Measurements from ENCODE around the gene CNPY1. TPM values are rescaled to one million over a fixed set of nuclear protein-coding genes. Genes with fewer than 3 reads are reported as not detected.
A peak's percentile ranks its signal among the peaks of the same experiment; 100 is the strongest.
"Not testable (repeated sequence)": the region's sequence is repeated elsewhere in the genome, so short reads cannot be mapped to it uniquely, and the experiment has no call there.

The CNPY1 gene
- total and polyA plus RNA-seq, 4 donors: not detected

DNA sequence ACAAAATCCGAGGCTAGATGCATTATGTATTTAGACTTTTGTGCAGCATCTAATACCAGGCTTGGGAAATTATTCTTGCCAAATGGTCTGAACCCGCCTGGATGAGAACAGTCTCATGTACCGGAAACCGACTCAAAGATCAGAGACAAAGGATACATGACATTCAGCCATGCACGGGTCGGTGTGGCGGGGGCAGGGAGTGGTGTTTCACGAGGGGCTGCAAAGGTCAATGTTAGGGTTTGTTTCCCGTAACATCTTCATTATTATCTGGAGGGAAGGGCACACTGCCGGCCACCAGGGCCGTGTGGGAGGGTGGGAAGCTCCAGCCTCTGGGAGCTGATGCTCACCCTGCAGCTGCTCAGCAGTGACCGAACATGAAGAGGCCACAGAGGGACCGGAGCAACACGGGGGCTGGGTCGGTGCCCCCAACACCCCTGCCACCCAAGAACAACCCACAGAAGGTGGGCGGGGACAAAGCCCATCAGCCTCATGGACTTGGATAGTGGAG lies 23.1 kb downstream of the CNPY1 start:
- Histone ChIP-seq H3K36me3 (ENCODE audit: control insufficient read depth in 1 of 2, insufficient read depth in 2 of 2, low read length in 1 of 2) (no peaks in the 10 kb centered on the region), H3K27me3 (ENCODE audit: control insufficient read depth in 1 of 2, insufficient read depth in 2 of 2, low read length in 1 of 2) (no peaks in the 10 kb centered on the region), H3K4me1 (ENCODE audit: control insufficient read depth in 1 of 2, insufficient read depth in 2 of 2, low read length in 2 of 2) (no peaks in the 10 kb centered on the region), H3K4me3 (ENCODE audit: low read length in 2 of 2) (no peak overlapping the region), H3K27ac (ENCODE audit: low read depth in 1 of 2, low read length in 2 of 2) (no peak overlapping the region), H3K9me3 (ENCODE audit: control insufficient read depth, low read length) (no peaks in the 10 kb centered on the region)
- intact Hi-C loops (cut with DNase I): no loop called here
- 70 to 73% methylated on average over 16 of the region's 16 CpGs for WGBS, 2 donors
- no peak for ATAC-seq (ENCODE audit: low FRiP score)
- DNase-seq: no peak

DNA sequence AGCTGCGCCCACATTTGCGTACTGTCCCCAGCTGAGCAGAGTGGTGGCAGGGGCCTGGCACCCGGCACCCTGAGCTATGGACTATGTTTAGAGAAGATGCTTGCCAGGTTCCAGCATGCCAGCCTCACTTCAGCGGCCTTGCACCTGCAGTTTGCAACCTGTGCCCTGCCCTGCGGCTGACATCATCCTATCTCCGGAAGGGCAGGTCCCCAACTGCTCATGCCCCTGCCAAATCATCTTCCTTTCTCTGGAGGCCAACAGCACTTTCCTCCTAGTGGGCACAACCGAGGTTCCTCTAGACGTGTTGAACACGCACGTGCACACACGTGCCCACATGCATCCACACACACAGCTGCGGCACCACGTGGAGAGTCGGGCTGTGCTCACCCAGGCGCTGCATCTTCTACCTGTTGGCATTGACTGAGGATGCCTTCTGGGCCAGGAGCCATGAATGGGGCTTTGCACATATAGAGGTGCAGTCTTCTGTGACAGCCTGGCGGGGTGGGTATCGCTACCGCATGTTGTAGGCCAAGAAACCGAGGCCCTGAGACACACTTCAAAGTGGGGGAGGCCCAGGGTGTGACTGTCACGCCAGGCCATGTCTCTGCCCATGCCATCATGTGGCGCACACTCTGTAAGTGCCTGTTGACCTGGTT lies 24.5 kb downstream of the CNPY1 start:
- H3K4me1 ChIP-seq (ENCODE audit: control insufficient read depth in 1 of 2, insufficient read depth in 2 of 2, low read length in 2 of 2): no peaks in the 10 kb centered on the region
- no peak overlapping the region for H3K27ac ChIP-seq (ENCODE audit: low read depth in 1 of 2, low read length in 2 of 2)
- no peaks in the 10 kb centered on the region for H3K9me3 ChIP-seq (ENCODE audit: control insufficient read depth, low read length)
- WGBS, 2 donors: 89 to 91% methylated on average over 21 of the region's 21 CpGs
- no peaks in the 10 kb centered on the region for H3K27me3 ChIP-seq (ENCODE audit: control insufficient read depth in 1 of 2, insufficient read depth in 2 of 2, low read length in 1 of 2)
- DNase-seq (no peak), ATAC-seq (ENCODE audit: low FRiP score) (no peak)
- intact Hi-C loops (cut with DNase I): no loop called here
- no peak overlapping the region for H3K4me3 ChIP-seq (ENCODE audit: low read length in 2 of 2)
- no peaks in the 10 kb centered on the region for H3K36me3 ChIP-seq (ENCODE audit: control insufficient read depth in 1 of 2, insufficient read depth in 2 of 2, low read length in 1 of 2)

DNA sequence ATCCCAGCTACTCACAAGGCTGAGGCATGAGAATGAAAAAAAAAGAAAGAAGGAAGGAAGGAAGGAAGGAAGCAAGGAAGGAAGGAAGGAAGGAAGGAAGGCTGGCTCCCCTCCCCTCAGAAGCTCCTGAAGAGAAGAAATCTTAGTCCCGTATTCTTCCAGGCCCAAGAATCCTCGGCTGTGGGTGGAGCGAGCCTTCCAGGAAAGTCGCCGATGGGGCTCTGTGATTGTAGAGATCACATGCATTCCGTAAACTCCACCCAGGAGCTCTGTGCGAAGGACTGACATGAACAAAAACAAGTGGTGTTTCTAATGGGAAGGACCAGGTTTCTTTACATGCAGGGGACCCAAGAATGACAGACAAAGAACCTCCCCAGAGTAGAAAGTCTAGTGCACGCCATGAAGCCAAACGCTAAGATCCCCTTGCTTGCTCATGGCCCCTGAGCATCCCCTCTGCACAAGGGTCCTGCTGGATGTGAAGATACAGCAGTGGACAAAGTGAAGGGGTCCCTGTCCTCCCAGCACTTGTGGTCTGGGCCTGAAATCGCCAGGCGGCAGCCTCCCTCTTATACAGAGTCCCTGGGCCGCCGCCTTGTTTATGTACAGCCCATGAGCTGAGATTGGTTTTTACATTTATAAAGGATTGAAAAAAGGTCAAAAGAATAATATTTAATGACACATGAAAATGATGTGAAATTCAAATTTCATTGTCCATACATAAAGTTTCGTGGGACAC lies 25.2 kb downstream of the CNPY1 start:
- Histone ChIP-seq H3K27ac (ENCODE audit: low read depth in 1 of 2, low read length in 2 of 2) (no peak overlapping the region), H3K4me1 (ENCODE audit: control insufficient read depth in 1 of 2, insufficient read depth in 2 of 2, low read length in 2 of 2) (no peaks in the 10 kb centered on the region), H3K27me3 (ENCODE audit: control insufficient read depth in 1 of 2, insufficient read depth in 2 of 2, low read length in 1 of 2) (peaks cover 0 to 2% of the 10 kb centered on the region in 2 donors), H3K36me3 (ENCODE audit: control insufficient read depth in 1 of 2, insufficient read depth in 2 of 2, low read length in 1 of 2) (no peaks in the 10 kb centered on the region), H3K9me3 (ENCODE audit: control insufficient read depth, low read length) (no peaks in the 10 kb centered on the region), H3K4me3 (ENCODE audit: low read length in 2 of 2) (no peak overlapping the region)
- ATAC-seq (ENCODE audit: low FRiP score) (no peak), DNase-seq (no peak)
- 69 to 72% methylated on average over 14 of the region's 14 CpGs for WGBS, 2 donors
- intact Hi-C loops (cut with DNase I): no loop called here

DNA sequence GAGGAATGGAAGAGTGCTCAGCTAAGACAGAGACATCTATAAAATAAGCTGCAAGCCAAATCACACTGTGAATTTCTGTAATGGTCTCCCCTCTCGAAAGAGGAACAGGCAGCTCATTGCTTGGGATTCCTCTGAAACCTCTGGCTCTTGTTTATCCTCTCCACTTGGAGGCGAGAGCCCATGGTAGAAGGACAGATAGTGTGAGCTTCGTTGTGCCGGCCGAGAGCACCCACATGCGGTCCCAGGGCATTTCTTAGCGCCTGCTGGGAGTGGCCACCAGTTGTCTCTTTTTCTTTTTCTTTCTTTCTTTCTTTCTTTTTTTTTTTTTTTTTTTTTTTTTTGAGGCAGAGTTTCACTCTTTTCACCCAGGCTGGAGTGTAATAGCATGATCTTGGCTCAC lies 26.2 kb downstream of the CNPY1 start:
- no peaks in the 10 kb centered on the region for H3K9me3 ChIP-seq (ENCODE audit: control insufficient read depth, low read length)
- no peak for DNase-seq
- H3K4me3 ChIP-seq (ENCODE audit: low read length in 2 of 2): no peak overlapping the region
- H3K27me3 ChIP-seq (ENCODE audit: control insufficient read depth in 1 of 2, insufficient read depth in 2 of 2, low read length in 1 of 2): peaks cover 0 to 2% of the 10 kb centered on the region in 2 donors
- 61 to 71% methylated on average over 7 of the region's 7 CpGs for WGBS, 2 donors
- no peaks in the 10 kb centered on the region for H3K36me3 ChIP-seq (ENCODE audit: control insufficient read depth in 1 of 2, insufficient read depth in 2 of 2, low read length in 1 of 2)
- intact Hi-C loops (cut with DNase I): no loop called here
- ATAC-seq (ENCODE audit: low FRiP score): no peak
- no peaks in the 10 kb centered on the region for H3K4me1 ChIP-seq (ENCODE audit: control insufficient read depth in 1 of 2, insufficient read depth in 2 of 2, low read length in 2 of 2)
- H3K27ac ChIP-seq (ENCODE audit: low read depth in 1 of 2, low read length in 2 of 2): no peak overlapping the region

DNA sequence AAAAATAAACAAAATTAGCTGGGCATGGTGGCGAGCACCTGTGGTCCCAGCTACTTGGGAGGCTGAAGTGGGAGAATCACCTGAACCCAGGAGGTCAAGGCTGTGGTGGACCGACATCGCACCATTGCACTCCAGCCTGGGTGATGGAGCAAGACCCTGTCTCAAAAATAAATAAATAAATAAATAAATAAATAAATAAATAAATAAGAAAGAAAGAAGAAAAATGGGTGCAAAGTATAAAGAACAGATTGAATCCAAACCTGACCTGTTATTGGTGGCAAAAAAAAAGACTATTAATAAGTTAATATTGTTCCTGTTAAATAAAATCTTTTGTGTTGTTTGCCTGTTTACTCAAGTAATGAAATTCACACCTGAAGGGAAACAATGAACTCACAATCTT lies 27.0 kb downstream of the CNPY1 start:
- intact Hi-C loops (cut with DNase I); DNase-seq; H3K36me3 ChIP-seq (ENCODE audit: control insufficient read depth in 1 of 2, insufficient read depth in 2 of 2, low read length in 1 of 2); H3K27ac ChIP-seq (ENCODE audit: low read depth in 1 of 2, low read length in 2 of 2); H3K4me1 ChIP-seq (ENCODE audit: control insufficient read depth in 1 of 2, insufficient read depth in 2 of 2, low read length in 2 of 2); H3K4me3 ChIP-seq (ENCODE audit: low read length in 2 of 2); ATAC-seq (ENCODE audit: low FRiP score); H3K27me3 ChIP-seq (ENCODE audit: control insufficient read depth in 1 of 2, insufficient read depth in 2 of 2, low read length in 1 of 2); H3K9me3 ChIP-seq (ENCODE audit: control insufficient read depth, low read length): not testable (repeated sequence)
- WGBS, 2 donors: 89 to 91% methylated on average over 3 of the region's 3 CpGs

DNA sequence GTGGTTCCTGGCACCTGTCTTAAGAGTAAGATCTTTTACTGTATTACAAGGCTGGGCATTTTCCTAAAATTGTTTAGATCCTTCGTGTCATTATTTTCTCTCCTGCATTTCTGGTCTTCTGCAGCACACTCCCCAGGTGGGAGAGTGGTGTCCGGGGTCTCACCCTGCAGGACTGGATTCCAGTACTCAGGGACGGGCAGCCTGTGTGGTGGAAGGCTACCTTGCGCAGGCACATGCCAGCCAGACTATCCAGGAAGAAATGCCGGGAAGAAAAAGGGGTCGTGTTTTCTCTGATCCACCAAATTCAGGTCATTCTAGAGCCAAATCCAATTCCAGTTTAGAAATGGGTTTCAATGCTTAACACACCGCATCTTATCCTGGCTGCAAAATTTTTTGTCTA lies 27.7 kb downstream of the CNPY1 start:
- H3K9me3 ChIP-seq (ENCODE audit: control insufficient read depth, low read length): no peaks in the 10 kb centered on the region
- peak in 1 of 2 donors; percentile 54 for DNase-seq
- no peaks in the 10 kb centered on the region for H3K4me1 ChIP-seq (ENCODE audit: control insufficient read depth in 1 of 2, insufficient read depth in 2 of 2, low read length in 2 of 2)
- peaks cover 0 to 2% of the 10 kb centered on the region in 2 donors for H3K27me3 ChIP-seq (ENCODE audit: control insufficient read depth in 1 of 2, insufficient read depth in 2 of 2, low read length in 1 of 2)
- H3K27ac ChIP-seq (ENCODE audit: low read depth in 1 of 2, low read length in 2 of 2): no peak overlapping the region
- no peaks in the 10 kb centered on the region for H3K36me3 ChIP-seq (ENCODE audit: control insufficient read depth in 1 of 2, insufficient read depth in 2 of 2, low read length in 1 of 2)
- intact Hi-C loops (cut with DNase I): no loop called here
- no peak for ATAC-seq (ENCODE audit: low FRiP score)
- H3K4me3 ChIP-seq (ENCODE audit: low read length in 2 of 2): no peak overlapping the region
- WGBS, 2 donors: 86% methylated on average over 7 of the region's 7 CpGs

DNA sequence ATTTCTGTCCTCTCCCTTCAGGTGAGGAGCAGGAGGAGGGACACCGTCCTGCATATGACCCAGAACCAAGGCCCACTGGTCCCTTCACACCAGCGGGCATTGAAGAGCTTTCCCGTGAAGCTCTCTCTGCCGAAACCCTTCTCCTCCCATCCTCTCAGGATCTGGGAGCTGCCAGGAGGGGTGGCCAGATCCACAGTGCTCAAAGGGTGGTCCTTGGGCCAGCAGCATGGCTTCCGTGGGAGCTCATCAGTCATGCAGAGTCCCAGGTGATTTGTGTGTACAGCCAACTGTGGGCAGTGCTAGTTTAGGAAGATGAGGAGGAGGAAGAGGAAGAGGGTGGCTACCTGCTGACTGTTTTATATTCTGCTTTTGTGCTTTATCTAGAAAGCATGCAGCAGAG lies 28.4 kb downstream of the CNPY1 start:
- intact Hi-C loops (cut with DNase I): no loop called here
- no peak for ATAC-seq (ENCODE audit: low FRiP score)
- Histone ChIP-seq H3K36me3 (ENCODE audit: control insufficient read depth in 1 of 2, insufficient read depth in 2 of 2, low read length in 1 of 2) (no peaks in the 10 kb centered on the region), H3K27me3 (ENCODE audit: control insufficient read depth in 1 of 2, insufficient read depth in 2 of 2, low read length in 1 of 2) (peaks cover 0 to 2% of the 10 kb centered on the region in 2 donors), H3K4me3 (ENCODE audit: low read length in 2 of 2) (no peak overlapping the region), H3K27ac (ENCODE audit: low read depth in 1 of 2, low read length in 2 of 2) (no peak overlapping the region), H3K9me3 (ENCODE audit: control insufficient read depth, low read length) (no peaks in the 10 kb centered on the region), H3K4me1 (ENCODE audit: control insufficient read depth in 1 of 2, insufficient read depth in 2 of 2, low read length in 2 of 2) (no peaks in the 10 kb centered on the region)
- no peak for DNase-seq
- 67 to 73% methylated on average over 5 of the region's 5 CpGs for WGBS, 2 donors

DNA sequence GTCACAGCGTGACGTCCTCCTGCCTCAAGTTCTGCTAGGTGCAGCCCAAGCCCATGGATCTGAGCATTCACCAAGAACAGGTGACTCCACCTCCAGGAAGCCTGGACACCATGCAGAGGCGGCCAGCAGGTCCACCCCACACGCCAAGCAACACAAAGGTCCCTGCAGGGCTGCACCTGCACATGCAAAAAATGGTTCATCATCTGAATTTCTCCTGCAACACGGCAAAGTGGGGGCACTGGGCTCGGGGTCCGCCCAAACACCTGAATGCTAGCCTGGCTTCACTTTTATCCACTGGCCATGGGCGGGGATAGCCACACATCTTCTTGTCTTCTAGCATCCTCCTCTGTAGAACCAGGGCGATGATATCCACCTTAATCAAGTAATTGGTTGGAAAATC lies 28.9 kb downstream of the CNPY1 start:
- no peak overlapping the region for H3K4me3 ChIP-seq (ENCODE audit: low read length in 2 of 2)
- no peaks in the 10 kb centered on the region for H3K9me3 ChIP-seq (ENCODE audit: control insufficient read depth, low read length)
- DNase-seq (peak in 1 of 2 donors; percentile 51), ATAC-seq (ENCODE audit: low FRiP score) (no peak)
- H3K36me3 ChIP-seq (ENCODE audit: control insufficient read depth in 1 of 2, insufficient read depth in 2 of 2, low read length in 1 of 2): no peaks in the 10 kb centered on the region
- H3K27ac ChIP-seq (ENCODE audit: low read depth in 1 of 2, low read length in 2 of 2): no peak overlapping the region
- no peaks in the 10 kb centered on the region for H3K4me1 ChIP-seq (ENCODE audit: control insufficient read depth in 1 of 2, insufficient read depth in 2 of 2, low read length in 2 of 2)
- peaks cover 0 to 2% of the 10 kb centered on the region in 2 donors for H3K27me3 ChIP-seq (ENCODE audit: control insufficient read depth in 1 of 2, insufficient read depth in 2 of 2, low read length in 1 of 2)
- WGBS, 2 donors: 73 to 79% methylated on average over 9 of the region's 9 CpGs
- intact Hi-C loops (cut with DNase I): no loop called here

DNA sequence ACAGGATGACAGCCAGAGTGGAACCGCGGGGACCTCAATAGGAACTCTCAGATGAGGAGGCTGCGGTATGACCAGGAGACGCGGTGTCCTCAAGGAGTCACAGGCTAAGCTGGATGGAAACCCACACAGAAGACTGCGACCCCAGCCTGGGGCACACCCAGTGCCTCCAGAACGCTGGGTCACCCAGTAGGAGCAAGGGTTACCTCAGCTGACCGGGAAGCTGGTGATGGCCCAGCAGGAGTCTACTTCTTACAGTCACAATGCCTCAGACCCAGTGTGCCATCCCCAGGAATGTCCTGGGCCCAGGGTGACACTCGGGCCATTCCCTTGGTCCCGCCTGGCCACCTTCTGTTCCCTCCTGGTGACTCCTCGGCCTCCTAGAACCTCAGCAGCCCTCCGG lies 29.9 kb downstream of the CNPY1 start:
- Histone ChIP-seq H3K36me3 (ENCODE audit: control insufficient read depth in 1 of 2, insufficient read depth in 2 of 2, low read length in 1 of 2) (no peaks in the 10 kb centered on the region), H3K27me3 (ENCODE audit: control insufficient read depth in 1 of 2, insufficient read depth in 2 of 2, low read length in 1 of 2) (peaks cover 0 to 2% of the 10 kb centered on the region in 2 donors), H3K9me3 (ENCODE audit: control insufficient read depth, low read length) (no peaks in the 10 kb centered on the region), H3K4me3 (ENCODE audit: low read length in 2 of 2) (no peak overlapping the region), H3K27ac (ENCODE audit: low read depth in 1 of 2, low read length in 2 of 2) (no peak overlapping the region), H3K4me1 (ENCODE audit: control insufficient read depth in 1 of 2, insufficient read depth in 2 of 2, low read length in 2 of 2) (no peaks in the 10 kb centered on the region)
- 83 to 85% methylated on average over 12 of the region's 12 CpGs for WGBS, 2 donors
- no peak for ATAC-seq (ENCODE audit: low FRiP score)
- intact Hi-C loops (cut with DNase I): no loop called here
- peak in 1 of 2 donors; percentile 53 for DNase-seq

Measured in aorta (tissue), 5 donors.